Stomach smooth muscle (tissue), 2 donors: Measurements from ENCODE around the gene UBE2O.

ENCODE experiments used
- H3K27ac ChIP-seq: one replicate; pipeline ENCODE4 v1.7.0; 2013; ENCODE audit warnings: mild to moderate bottlenecking, low read length, inconsistent platforms
- H3K27me3 ChIP-seq, 2 donors: one replicate each; pipeline ENCODE4 v1.7.0; 2013; ENCODE audit warnings: low read length in 2 of 2; ENCODE audit not compliant: insufficient read depth in 2 of 2, control insufficient read depth in 1 of 2
- H3K36me3 ChIP-seq, 2 donors: one replicate each; pipeline ENCODE4 v1.7.0; 2013; ENCODE audit warnings: low read length in 2 of 2; ENCODE audit not compliant: control insufficient read depth in 2 of 2, insufficient read depth in 2 of 2
- H3K4me1 ChIP-seq: one replicate; pipeline ENCODE4 v1.7.0; 2013; ENCODE audit warnings: low read length; ENCODE audit not compliant: control insufficient read depth, insufficient read depth
- H3K4me3 ChIP-seq, 2 donors: one replicate each; pipeline ENCODE4 v1.7.0; 2013; ENCODE audit warnings: low read length in 2 of 2
- H3K9ac ChIP-seq, 2 donors: one replicate each; pipeline ENCODE4 v1.7.0; 2013; ENCODE audit warnings: low read length in 2 of 2, mild to moderate bottlenecking in 1 of 2
- H3K9me3 ChIP-seq, 2 donors: one replicate each; pipeline ENCODE4 v1.7.0; 2013; ENCODE audit warnings: low read length in 2 of 2; ENCODE audit not compliant: control insufficient read depth in 2 of 2
- donor health status: healthy.
- donor health status: Pancreatic carcinoma.

UBE2O gene

DNA sequence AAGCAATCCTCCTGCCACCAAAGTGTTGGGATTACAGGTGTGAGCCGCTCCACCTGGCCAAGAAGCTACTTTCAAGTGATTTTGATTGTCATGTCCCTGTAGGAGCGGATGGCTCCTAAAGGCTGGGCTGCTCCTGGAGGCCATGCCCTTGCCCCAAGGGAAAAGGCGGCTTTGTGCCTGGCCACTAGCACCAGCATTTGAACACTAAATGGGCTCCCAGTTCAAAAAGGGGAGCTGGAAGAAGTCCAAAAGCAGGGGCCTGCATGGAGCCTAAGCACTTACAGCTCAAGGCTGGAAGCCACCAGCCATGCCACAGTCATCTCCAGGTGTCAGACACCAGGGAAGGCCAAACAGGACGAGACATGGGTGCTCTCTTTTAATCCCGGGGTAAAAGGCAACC is 41.7 kb downstream of the UBE2O start:
- H3K4me1 ChIP-seq = peaks cover 18% of the 10 kb centered on the region
- no peak overlapping the region for H3K4me3 ChIP-seq
- H3K27me3 ChIP-seq = no peaks in the 10 kb centered on the region
- no peak overlapping the region for H3K27ac ChIP-seq
- H3K9me3 ChIP-seq = no peaks in the 10 kb centered on the region
- H3K36me3 ChIP-seq = peaks cover 0 to 2% of the 10 kb centered on the region in 2 donors
- no peak overlapping the region for H3K9ac ChIP-seq

DNA sequence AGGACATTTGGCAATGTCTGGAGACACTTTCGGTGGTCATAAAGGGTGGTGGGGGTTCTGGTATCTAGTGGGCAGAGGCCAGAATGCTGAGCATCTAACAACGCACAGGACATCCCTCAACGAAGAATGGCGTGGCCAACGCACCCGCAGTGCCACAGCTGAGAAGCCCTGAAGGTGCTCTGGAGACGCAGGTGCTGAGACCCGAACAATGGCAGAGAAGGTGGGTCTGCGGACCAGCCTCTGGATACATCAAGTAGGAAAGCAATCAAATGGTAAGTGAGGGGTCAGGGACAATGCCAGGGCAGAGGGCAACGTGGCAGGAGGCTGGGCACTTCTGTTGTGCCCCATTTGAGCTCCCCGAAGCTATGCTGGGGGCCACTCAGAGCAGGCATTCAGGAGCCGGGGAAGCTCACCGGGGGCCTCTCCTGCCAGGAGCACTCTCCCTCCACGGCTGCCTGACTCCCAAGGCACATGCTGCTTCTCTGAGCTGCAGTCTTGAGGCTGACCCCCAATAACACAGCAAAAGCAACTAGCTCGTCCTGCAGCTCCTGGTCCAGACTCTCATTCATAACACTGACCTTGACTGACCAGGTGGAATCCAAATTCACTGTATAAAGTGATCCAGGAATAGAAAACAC is 42.5 kb downstream of the UBE2O start:
- Histone ChIP-seq H3K9me3 (no peaks in the 10 kb centered on the region), H3K27me3 (no peaks in the 10 kb centered on the region), H3K36me3 (peaks cover 0 to 2% of the 10 kb centered on the region in 2 donors), H3K9ac (no peak overlapping the region), H3K4me3 (no peak overlapping the region), H3K27ac (no peak overlapping the region), H3K4me1 (peaks cover 20% of the 10 kb centered on the region)

DNA sequence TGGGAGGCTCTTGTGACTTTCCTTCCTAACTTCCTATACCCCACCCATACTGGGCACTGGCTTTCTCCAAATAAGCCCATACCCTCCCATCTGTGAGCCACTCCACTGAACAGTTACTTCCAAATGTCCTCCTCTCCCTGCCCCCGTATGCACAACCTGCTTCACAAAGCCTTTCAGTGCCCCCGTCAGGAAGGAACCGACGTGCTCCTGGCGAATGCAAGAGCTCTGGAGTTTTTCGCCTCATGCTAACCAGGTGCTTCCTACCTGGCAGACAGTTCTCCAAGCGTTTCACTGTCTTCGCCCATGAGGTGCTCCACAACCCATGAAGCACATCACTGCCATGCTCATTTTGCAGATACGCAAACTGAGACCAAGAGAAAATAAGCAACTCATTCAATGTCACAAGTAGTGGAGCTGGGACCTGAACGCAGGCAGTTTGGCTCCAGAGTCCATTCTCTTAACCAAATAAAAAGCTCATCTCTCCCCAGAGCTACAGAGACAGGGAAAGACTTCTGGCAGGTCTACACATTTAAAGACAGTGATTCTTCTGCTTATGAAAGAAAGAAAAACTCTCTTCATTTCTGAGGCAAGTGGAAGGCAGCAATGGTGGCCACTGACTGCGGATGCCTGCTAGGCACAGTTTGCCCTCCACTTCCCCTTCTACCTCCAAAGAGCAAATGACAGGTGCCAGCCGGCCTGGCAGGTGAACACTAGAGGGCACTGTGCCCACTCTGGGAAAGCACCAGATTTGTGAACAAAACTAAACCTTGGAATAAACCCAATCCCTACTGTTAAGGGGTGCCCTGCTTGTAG is 44.7 kb downstream of the UBE2O start:
- no peak overlapping the region for H3K9ac ChIP-seq
- H3K27me3 ChIP-seq = no peaks in the 10 kb centered on the region
- H3K36me3 ChIP-seq = peaks cover 3 to 14% of the 10 kb centered on the region in 2 donors
- peaks cover 5% of the 10 kb centered on the region for H3K4me1 ChIP-seq
- no peak overlapping the region for H3K27ac ChIP-seq
- no peak overlapping the region for H3K4me3 ChIP-seq
- H3K9me3 ChIP-seq = no peaks in the 10 kb centered on the region

DNA sequence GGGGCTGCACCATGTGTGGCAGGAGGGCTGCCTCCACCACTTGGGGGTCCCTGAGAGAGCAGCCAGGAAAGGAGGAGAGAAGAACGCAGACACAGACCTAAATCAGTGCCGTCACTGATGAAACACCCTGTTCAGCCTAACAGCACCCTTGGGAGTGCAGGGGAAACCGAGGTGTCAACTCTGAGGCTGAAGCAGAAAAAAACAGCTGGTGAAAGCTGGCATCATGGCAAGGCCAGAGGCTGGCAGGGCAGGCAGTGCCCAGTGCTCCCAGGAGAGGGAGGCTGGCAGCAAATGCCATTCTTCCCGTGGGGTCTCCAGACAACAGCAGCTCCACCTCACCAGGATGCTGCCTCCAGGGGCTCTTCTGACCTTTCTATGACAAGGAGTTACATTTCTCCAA is 45.4 kb downstream of the UBE2O start:
- Histone ChIP-seq H3K27me3 (no peaks in the 10 kb centered on the region), H3K27ac (no peak overlapping the region), H3K4me3 (no peak overlapping the region), H3K9me3 (no peaks in the 10 kb centered on the region), H3K36me3 (peaks cover 6 to 19% of the 10 kb centered on the region in 2 donors), H3K4me1 (peaks cover 5% of the 10 kb centered on the region), H3K9ac (no peak overlapping the region)

DNA sequence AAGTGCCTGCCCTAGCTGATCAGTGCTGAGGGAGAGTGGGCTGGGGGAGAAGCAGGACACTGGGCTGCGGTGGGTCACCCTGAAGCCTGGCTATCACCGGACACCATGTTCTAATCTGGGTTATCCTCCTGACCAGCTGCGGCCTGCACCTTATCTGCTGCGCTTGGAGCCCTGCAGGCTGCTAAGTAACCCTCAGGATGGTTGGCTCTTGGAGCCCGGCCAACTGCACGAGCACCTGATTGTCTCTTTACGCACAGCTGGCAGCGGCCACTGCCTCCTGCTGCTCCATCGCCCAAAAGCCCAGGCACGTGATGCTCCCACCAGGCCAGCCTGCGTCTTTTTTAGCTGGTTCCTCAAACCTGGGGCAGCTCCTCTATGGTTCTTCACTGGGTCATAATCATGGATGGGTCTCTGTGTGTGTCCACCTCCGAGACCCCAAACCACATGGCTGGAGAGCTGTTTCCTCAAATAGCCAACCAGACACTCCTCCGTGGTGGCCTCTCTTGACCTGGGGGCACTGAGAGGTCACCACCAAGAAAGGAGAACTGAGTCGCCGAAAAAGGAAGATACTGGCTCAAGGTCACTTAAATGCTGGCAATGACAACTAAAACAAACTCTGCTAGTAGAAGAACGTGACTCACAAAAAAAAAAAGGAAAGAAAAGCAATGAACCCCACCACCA is 46.8 kb downstream of the UBE2O start:
- Histone ChIP-seq H3K27me3 (no peaks in the 10 kb centered on the region), H3K27ac (no peak overlapping the region), H3K9ac (no peak overlapping the region), H3K4me3 (no peak overlapping the region), H3K4me1 (peaks cover 5% of the 10 kb centered on the region), H3K36me3 (peaks cover 15 to 30% of the 10 kb centered on the region in 2 donors), H3K9me3 (no peaks in the 10 kb centered on the region)

DNA sequence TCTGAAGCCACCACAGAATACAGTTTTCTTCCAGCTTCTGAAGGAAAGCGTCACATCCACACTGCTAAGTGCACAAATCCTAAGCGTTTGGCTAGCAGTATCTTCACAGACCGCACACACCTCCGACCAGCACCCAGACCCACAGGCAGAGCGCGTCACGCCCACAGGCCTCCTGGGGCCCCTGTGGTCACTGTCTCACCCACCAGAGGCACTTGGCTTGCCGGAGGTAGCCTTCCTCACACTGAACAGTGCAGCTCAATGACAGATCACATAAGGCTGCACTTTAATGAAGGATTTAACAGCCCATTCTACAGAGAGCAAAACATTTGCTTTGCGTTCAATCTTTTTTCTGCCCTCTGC is 47.4 kb downstream of the UBE2O start:
- Histone ChIP-seq H3K4me3 (no peak overlapping the region), H3K9me3 (no peaks in the 10 kb centered on the region), H3K9ac (no peak overlapping the region), H3K27me3 (no peaks in the 10 kb centered on the region), H3K36me3 (peaks cover 21 to 35% of the 10 kb centered on the region in 2 donors), H3K27ac (no peak overlapping the region), H3K4me1 (peaks cover 5% of the 10 kb centered on the region)

DNA sequence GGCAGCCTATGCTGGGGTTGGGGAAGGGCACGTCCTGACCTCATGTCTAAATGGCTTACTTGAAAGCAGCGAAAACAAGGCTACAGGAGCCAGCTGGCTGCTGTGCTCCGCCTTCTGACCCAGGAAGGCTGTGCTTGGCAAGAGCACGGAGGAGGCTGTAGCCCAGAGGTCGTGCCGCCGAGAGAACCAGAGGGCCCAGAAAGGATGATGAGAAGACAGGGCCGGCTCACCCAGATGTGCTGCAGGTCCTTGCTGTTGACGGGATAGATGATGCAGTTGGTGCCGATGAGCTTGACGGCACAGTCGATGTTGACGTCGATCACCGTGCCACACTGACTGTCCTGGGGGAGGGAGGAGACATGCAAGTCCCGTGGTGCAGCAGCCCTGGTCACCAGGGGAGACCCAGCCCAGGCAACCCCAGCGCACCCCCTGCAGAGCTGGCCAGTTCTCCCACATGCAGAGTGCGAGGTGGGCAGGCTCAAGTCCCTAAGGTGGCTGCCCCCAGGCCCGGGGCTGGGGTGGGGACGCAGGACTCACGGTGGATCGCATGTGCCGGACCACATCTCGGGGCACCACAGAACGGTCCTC is 47.9 kb downstream of the UBE2O start:
- no peaks in the 10 kb centered on the region for H3K27me3 ChIP-seq
- no peaks in the 10 kb centered on the region for H3K9me3 ChIP-seq
- peaks cover 5% of the 10 kb centered on the region for H3K4me1 ChIP-seq
- no peak overlapping the region for H3K4me3 ChIP-seq
- peaks cover 25 to 40% of the 10 kb centered on the region in 2 donors for H3K36me3 ChIP-seq
- no peak overlapping the region for H3K9ac ChIP-seq
- no peak overlapping the region for H3K27ac ChIP-seq

DNA sequence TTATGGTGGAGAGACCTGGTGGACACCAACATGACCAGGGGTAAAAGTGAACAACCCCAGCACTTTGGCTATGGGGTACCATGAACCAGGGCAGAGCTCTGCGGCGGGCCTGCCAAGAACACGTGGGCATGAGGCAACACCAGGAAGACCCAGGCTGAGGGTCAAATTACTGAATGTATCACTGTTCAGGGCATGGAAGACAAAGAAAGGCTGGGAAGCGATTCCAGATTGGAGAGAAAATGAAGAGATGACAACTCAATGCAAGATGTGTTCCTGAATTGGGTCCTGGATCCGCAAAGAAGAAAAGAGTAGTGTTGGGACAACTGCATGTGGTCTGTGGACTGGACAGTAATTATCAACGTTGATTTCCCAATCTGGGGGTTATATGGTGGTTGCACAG is 48.7 kb downstream of the UBE2O start:
- Histone ChIP-seq H3K9me3 (no peaks in the 10 kb centered on the region), H3K27me3 (no peaks in the 10 kb centered on the region), H3K9ac (no peak overlapping the region), H3K4me3 (no peak overlapping the region), H3K36me3 (peaks cover 31 to 48% of the 10 kb centered on the region in 2 donors), H3K27ac (no peak overlapping the region), H3K4me1 (peaks cover 5% of the 10 kb centered on the region)

DNA sequence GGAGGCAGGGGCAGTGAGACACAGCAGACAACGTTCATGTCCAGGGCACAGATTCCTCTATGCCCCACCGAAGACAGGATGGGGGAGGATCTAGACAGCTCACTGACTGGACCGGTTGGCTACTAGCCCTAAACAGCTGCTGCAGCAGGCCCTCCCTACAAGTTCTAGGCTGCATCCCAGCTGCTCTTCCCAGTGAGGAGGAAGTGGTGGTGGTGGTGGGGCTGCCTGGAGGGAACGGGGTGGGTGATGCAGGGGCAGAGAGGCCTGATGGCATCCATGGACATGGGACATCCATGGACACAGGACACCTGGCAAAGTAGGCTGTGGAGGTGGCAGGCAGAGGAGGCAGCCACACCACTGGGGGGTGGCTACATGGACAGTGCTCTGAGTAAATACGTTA is 50.2 kb downstream of the UBE2O start:
- H3K27me3 ChIP-seq = no peaks in the 10 kb centered on the region
- H3K4me3 ChIP-seq = no peak overlapping the region
- peaks cover 3% of the 10 kb centered on the region for H3K4me1 ChIP-seq
- H3K9ac ChIP-seq = no peak overlapping the region
- H3K36me3 ChIP-seq = peaks cover 38 to 61% of the 10 kb centered on the region in 2 donors
- H3K27ac ChIP-seq = no peak overlapping the region
- H3K9me3 ChIP-seq = no peaks in the 10 kb centered on the region

DNA sequence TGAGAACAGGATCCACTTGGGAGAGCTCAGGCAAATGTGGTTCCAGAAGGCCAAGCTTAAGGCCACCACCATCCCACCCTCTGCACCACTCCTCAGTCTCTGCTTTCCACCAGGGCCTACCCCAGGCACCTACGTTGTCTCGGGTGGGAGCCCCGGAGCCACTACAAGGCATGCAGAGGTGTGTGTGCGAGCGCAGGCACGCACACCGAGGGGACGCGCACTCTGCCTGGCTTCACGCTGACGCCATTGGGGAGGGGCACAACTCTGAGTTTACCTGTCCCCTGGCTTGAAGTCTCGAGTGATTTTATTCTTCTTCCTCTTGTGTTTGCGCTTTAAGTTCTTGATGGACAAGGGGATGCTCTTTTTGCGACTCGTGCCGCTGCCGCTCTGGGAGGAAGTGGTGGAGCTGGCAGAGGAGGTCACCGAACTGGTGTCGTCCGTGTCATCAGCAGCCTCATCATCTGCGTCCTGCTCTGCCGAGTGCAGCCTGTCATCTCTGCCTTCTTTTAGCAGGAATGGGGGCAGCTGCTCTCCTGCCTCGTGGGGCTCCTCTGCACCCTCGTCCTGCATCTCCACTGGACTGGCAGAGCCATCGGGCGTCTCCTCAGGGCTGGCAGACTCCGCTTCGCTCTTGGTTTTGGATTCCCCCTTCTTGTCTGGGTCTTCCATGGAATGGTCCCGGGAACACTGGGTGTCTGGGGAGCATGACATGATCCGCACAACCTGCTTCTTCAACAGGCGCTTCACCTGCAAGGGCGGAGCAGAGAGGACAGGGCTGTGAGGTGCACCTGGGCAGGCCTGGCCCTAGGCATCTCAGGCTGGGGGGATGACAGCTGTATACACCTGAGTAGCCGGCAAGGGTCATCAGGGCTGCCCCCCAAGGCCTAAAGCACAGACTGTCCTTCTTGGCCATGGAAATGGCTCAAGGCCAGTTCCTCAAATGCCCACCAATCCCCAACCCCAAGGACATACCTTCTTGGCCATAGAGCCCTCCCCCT is 53.5 kb downstream of the UBE2O start:
- H3K27me3 ChIP-seq = no peaks in the 10 kb centered on the region
- no peak overlapping the region for H3K4me3 ChIP-seq
- H3K4me1 ChIP-seq = no peaks in the 10 kb centered on the region
- H3K36me3 ChIP-seq = peaks cover 54 to 78% of the 10 kb centered on the region in 2 donors
- H3K9me3 ChIP-seq = no peaks in the 10 kb centered on the region
- H3K9ac ChIP-seq = no peak overlapping the region
- no peak overlapping the region for H3K27ac ChIP-seq
